ENCODE measurements around the gene FRG2C.
"Not testable (repeated sequence)": the region's sequence is repeated elsewhere in the genome, so short reads cannot be mapped to it uniquely, and the experiment has no call there.

The FRG2C gene

GRCh38 chr3:75650191-75650590 is 13.9 kb upstream of the FRG2C start:
- no peak for DNase-seq (ENCODE audit: low read depth)
- H3K4me3 ChIP-seq (ENCODE audit: low read length): no peak overlapping the region
- no peak for TF ChIP-seq CTCF (conservative IDR thresholded peaks at IDR 0.05; ENCODE audit: low read depth, low read length)

GRCh38 chr3:75655101-75655904 is 8.8 kb upstream of the FRG2C start:
- DNase-seq (ENCODE audit: low read depth); H3K4me3 ChIP-seq (ENCODE audit: low read length): not testable (repeated sequence)

GRCh38 chr3:75655956-75656355 is 8.2 kb upstream of the FRG2C start:
- not testable (repeated sequence) for DNase-seq (ENCODE audit: low read depth); H3K4me3 ChIP-seq (ENCODE audit: low read length)

- DNase-seq (ENCODE audit: low read depth): not testable (repeated sequence)
- TF ChIP-seq CTCF (conservative IDR thresholded peaks at IDR 0.05; ENCODE audit: low read depth, low read length): peak; percentile 10
- H3K4me3 ChIP-seq (ENCODE audit: low read length): peak overlapping the region; percentile 47
Observed at GRCh38 chr3:75658411-75659107, 5.6 kb upstream of the FRG2C start.

GRCh38 chr3:75659108-75659433 is 5.1 kb upstream of the FRG2C start:
- DNase-seq (ENCODE audit: low read depth): not testable (repeated sequence)
- peak overlapping the region; percentile 47 for H3K4me3 ChIP-seq (ENCODE audit: low read length)

GRCh38 chr3:75665626-75666025 is 1.5 kb downstream of the FRG2C start:
- DNase-seq (ENCODE audit: low read depth); H3K4me3 ChIP-seq (ENCODE audit: low read length): not testable (repeated sequence)

- not testable (repeated sequence) for H3K4me3 ChIP-seq (ENCODE audit: low read length); DNase-seq (ENCODE audit: low read depth)
Observed at GRCh38 chr3:75667757-75668701, 3.9 kb downstream of the FRG2C start.

- DNase-seq (ENCODE audit: low read depth); H3K4me3 ChIP-seq (ENCODE audit: low read length): not testable (repeated sequence)
Observed at GRCh38 chr3:75668759-75669347, 4.7 kb downstream of the FRG2C start.

GRCh38 chr3:75669348-75670297 is 5.5 kb downstream of the FRG2C start:
- DNase-seq (ENCODE audit: low read depth): not testable (repeated sequence)
- peak overlapping the region; percentile 20 for H3K4me3 ChIP-seq (ENCODE audit: low read length)

- peak; percentile 18 for DNase-seq (ENCODE audit: low read depth)
- H3K4me3 ChIP-seq (ENCODE audit: low read length): peak overlapping the region; percentile 20
Observed at GRCh38 chr3:75670298-75671286, 6.5 kb downstream of the FRG2C start.

- H3K4me3 ChIP-seq (ENCODE audit: low read length): peak overlapping the region; percentile 43
- DNase-seq (ENCODE audit: low read depth): not testable (repeated sequence)
Observed at GRCh38 chr3:75671287-75672139, 7.4 kb downstream of the FRG2C start.

- DNase-seq (ENCODE audit: low read depth): peak; percentile 20
- H3K4me3 ChIP-seq (ENCODE audit: low read length): peak overlapping the region; percentile 43
Observed at GRCh38 chr3:75672140-75672775, 8.1 kb downstream of the FRG2C start.

- H3K4me3 ChIP-seq (ENCODE audit: low read length): not testable (repeated sequence)
Observed at GRCh38 chr3:75683965-75684364, 19.8 kb downstream of the FRG2C start.

More at GRCh38 chr3:75683965-75684364, 19.8 kb downstream of the FRG2C start:
- not testable (repeated sequence) for DNase-seq (ENCODE audit: low read depth)

Measured in retinal pigment epithelial cell (primary cell).